ENCODE data around the gene MX2.

GRCh38 chr21:41361053-41361785, 608 bp upstream of the MX2 start:
- TF ChIP-seq CTCF (conservative IDR thresholded peaks at IDR 0.05; ENCODE audit: low read depth, low read length) (no peak), EZH2phosphoT487 (IDR thresholded peaks at IDR 0.05; ENCODE audit: borderline replicate concordance, low read length) (no peak)
